ENCODE data around the gene ZNF326.
"Not testable (repeated sequence)": the region's sequence is repeated elsewhere in the genome, so short reads cannot be mapped to it uniquely, and the experiment has no call there.

ZNF326 gene

GRCh38 chr1:89973471-89974127 is 21.3 kb upstream of the ZNF326 start:
- H3K9me3 ChIP-seq (ENCODE audit: insufficient read depth, low read depth, low read length): no peaks in the 10 kb centered on the region
- H3K4me1 ChIP-seq (ENCODE audit: insufficient read depth, low read length): no peaks in the 10 kb centered on the region
- no peaks in the 10 kb centered on the region for H3K27me3 ChIP-seq (ENCODE audit: insufficient read depth, low read length)
- no peaks in the 10 kb centered on the region for H3K36me3 ChIP-seq (ENCODE audit: insufficient read depth, low read depth, low read length)
- H3K4me3 ChIP-seq (ENCODE audit: low read length): no peak overlapping the region
- H3K27ac ChIP-seq (ENCODE audit: low read length): no peak overlapping the region
- H3K9ac ChIP-seq (ENCODE audit: low read depth, low read length): no peak overlapping the region

GRCh38 chr1:89974256-89974655 is 20.7 kb upstream of the ZNF326 start:
- Histone ChIP-seq H3K9ac (ENCODE audit: low read depth, low read length) (no peak overlapping the region), H3K9me3 (ENCODE audit: insufficient read depth, low read depth, low read length) (no peaks in the 10 kb centered on the region), H3K4me1 (ENCODE audit: insufficient read depth, low read length) (no peaks in the 10 kb centered on the region), H3K36me3 (ENCODE audit: insufficient read depth, low read depth, low read length) (no peaks in the 10 kb centered on the region), H3K27me3 (ENCODE audit: insufficient read depth, low read length) (no peaks in the 10 kb centered on the region), H3K4me3 (ENCODE audit: low read length) (no peak overlapping the region), H3K27ac (ENCODE audit: low read length) (no peak overlapping the region)

DNA sequence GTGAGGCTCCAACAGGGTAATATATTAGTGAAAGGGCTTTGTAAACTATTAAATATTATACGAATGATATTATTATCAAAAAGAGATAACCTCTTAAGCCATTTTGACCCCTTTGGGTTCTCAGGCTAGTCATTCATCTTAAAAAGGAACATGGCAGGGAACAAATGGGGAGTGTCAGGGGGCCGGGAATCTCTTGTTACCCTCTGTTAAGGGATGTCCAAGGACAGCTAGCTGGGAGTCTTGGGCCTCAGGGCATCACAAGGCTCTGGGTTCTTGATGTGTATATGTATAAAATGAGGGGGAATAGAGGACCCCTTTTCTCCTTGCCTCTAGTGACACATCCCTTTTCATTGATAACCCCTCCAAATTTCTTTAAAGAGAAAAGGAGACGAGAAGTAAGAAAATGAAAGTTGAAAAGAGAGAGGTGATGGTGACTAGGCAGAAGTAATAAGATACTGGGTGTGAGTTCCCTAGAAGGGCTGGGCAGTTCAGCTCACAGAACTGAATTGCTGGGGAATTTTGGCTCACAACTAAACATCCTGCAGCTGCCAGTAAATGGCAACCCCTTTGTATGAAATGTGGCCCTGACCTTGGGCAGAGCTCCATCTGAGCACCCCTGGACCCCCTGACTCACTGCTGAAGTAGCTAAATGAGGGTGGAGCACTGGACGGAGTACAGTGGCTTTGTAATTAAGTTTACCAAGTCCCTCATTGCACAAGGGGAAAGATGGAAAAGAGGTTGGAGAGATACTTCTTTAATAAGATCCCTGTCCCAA is 20.0 kb upstream of the ZNF326 start:
- H3K27me3 ChIP-seq (ENCODE audit: insufficient read depth, low read length): no peaks in the 10 kb centered on the region
- no peak overlapping the region for H3K4me3 ChIP-seq (ENCODE audit: low read length)
- no peaks in the 10 kb centered on the region for H3K4me1 ChIP-seq (ENCODE audit: insufficient read depth, low read length)
- no peak overlapping the region for H3K9ac ChIP-seq (ENCODE audit: low read depth, low read length)
- no peaks in the 10 kb centered on the region for H3K9me3 ChIP-seq (ENCODE audit: insufficient read depth, low read depth, low read length)
- no peak overlapping the region for H3K27ac ChIP-seq (ENCODE audit: low read length)
- H3K36me3 ChIP-seq (ENCODE audit: insufficient read depth, low read depth, low read length): no peaks in the 10 kb centered on the region

GRCh38 chr1:89975540-89976125 is 19.3 kb upstream of the ZNF326 start:
- Histone ChIP-seq H3K36me3 (ENCODE audit: insufficient read depth, low read depth, low read length) (no peaks in the 10 kb centered on the region), H3K27me3 (ENCODE audit: insufficient read depth, low read length) (no peaks in the 10 kb centered on the region), H3K4me1 (ENCODE audit: insufficient read depth, low read length) (peaks cover 3% of the 10 kb centered on the region; the same call in 1 of the 2 replicates), H3K4me3 (ENCODE audit: low read length) (no peak overlapping the region), H3K27ac (ENCODE audit: low read length) (no peak overlapping the region), H3K9ac (ENCODE audit: low read depth, low read length) (no peak overlapping the region), H3K9me3 (ENCODE audit: insufficient read depth, low read depth, low read length) (no peaks in the 10 kb centered on the region)

DNA sequence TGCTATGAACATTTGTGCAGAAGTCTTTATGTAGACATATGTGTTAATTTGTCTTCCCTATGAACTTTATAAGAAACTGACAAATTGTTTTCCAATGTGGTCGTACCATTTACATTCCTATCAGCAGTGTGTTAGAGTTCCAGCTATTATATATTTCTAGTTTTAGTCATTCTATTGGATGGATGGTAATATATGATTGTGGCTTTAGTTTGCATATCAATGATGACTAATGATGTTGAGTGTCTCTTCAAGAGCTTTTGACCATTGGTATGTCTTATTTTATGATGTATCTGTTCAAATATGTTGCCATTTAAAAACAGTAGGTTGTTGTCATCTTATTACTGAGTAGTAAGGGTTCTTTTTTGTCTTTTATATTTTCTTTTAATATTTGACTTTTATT is 16.2 kb upstream of the ZNF326 start:
- Histone ChIP-seq H3K27me3 (ENCODE audit: insufficient read depth, low read length) (no peaks in the 10 kb centered on the region), H3K27ac (ENCODE audit: low read length) (no peak overlapping the region), H3K4me3 (ENCODE audit: low read length) (no peak overlapping the region), H3K36me3 (ENCODE audit: insufficient read depth, low read depth, low read length) (no peaks in the 10 kb centered on the region), H3K9ac (ENCODE audit: low read depth, low read length) (no peak overlapping the region), H3K9me3 (ENCODE audit: insufficient read depth, low read depth, low read length) (no peaks in the 10 kb centered on the region), H3K4me1 (ENCODE audit: insufficient read depth, low read length) (peaks cover 3% of the 10 kb centered on the region; the same call in 1 of the 2 replicates)

DNA sequence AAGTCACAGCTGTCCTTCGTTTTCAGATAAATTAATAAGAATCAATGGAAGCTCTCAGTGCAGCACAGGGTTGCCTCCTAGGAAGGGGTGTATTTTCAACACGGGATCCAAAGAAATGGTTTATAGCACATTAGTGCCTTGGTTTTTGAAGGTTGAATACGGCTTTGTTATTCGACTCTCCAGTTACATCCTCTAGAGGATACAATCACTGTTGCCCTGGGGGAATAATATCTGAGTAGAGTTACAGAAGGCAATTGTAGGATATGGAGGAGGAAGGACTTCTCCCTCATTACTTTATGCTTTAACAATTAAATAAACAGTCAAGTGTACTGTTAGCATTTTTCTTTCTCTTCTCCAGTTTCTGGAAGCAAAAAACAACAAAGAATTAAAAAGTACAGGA is 14.3 kb upstream of the ZNF326 start:
- H3K4me3 ChIP-seq (ENCODE audit: low read length): no peak overlapping the region
- H3K9me3 ChIP-seq (ENCODE audit: insufficient read depth, low read depth, low read length): no peaks in the 10 kb centered on the region
- no peaks in the 10 kb centered on the region for H3K36me3 ChIP-seq (ENCODE audit: insufficient read depth, low read depth, low read length)
- no peak overlapping the region for H3K9ac ChIP-seq (ENCODE audit: low read depth, low read length)
- H3K27ac ChIP-seq (ENCODE audit: low read length): no peak overlapping the region
- peaks cover 3% of the 10 kb centered on the region; the same call in 1 of the 2 replicates for H3K4me1 ChIP-seq (ENCODE audit: insufficient read depth, low read length)
- no peaks in the 10 kb centered on the region for H3K27me3 ChIP-seq (ENCODE audit: insufficient read depth, low read length)

- not testable (repeated sequence) for H3K27ac ChIP-seq (ENCODE audit: low read length); H3K9me3 ChIP-seq (ENCODE audit: insufficient read depth, low read depth, low read length); H3K9ac ChIP-seq (ENCODE audit: low read depth, low read length); H3K27me3 ChIP-seq (ENCODE audit: insufficient read depth, low read length); H3K4me3 ChIP-seq (ENCODE audit: low read length); H3K36me3 ChIP-seq (ENCODE audit: insufficient read depth, low read depth, low read length); H3K4me1 ChIP-seq (ENCODE audit: insufficient read depth, low read length)
These were observed 12.1 kb upstream of the ZNF326 start for GRCh38 chr1:89982846-89983245.

- H3K36me3 ChIP-seq (ENCODE audit: insufficient read depth, low read depth, low read length); H3K27ac ChIP-seq (ENCODE audit: low read length); H3K9ac ChIP-seq (ENCODE audit: low read depth, low read length); H3K9me3 ChIP-seq (ENCODE audit: insufficient read depth, low read depth, low read length); H3K4me3 ChIP-seq (ENCODE audit: low read length); H3K4me1 ChIP-seq (ENCODE audit: insufficient read depth, low read length); H3K27me3 ChIP-seq (ENCODE audit: insufficient read depth, low read length): not testable (repeated sequence)
These were observed 10.3 kb upstream of the ZNF326 start for GRCh38 chr1:89984564-89985116.

GRCh38 chr1:89986020-89986419 is 8.9 kb upstream of the ZNF326 start:
- Histone ChIP-seq H3K27ac (ENCODE audit: low read length) (no peak overlapping the region), H3K27me3 (ENCODE audit: insufficient read depth, low read length) (no peaks in the 10 kb centered on the region), H3K4me3 (ENCODE audit: low read length) (no peak overlapping the region), H3K9me3 (ENCODE audit: insufficient read depth, low read depth, low read length) (no peaks in the 10 kb centered on the region), H3K36me3 (ENCODE audit: insufficient read depth, low read depth, low read length) (no peaks in the 10 kb centered on the region), H3K9ac (ENCODE audit: low read depth, low read length) (no peak overlapping the region), H3K4me1 (ENCODE audit: insufficient read depth, low read length) (peaks cover 9% of the 10 kb centered on the region; the same call in 1 of the 2 replicates)

GRCh38 chr1:89987159-89987819 is 7.6 kb upstream of the ZNF326 start:
- Histone ChIP-seq H3K4me3 (ENCODE audit: low read length) (no peak overlapping the region), H3K27me3 (ENCODE audit: insufficient read depth, low read length) (no peaks in the 10 kb centered on the region), H3K36me3 (ENCODE audit: insufficient read depth, low read depth, low read length) (no peaks in the 10 kb centered on the region), H3K4me1 (ENCODE audit: insufficient read depth, low read length) (peaks cover 9% of the 10 kb centered on the region; the same call in 1 of the 2 replicates), H3K27ac (ENCODE audit: low read length) (no peak overlapping the region), H3K9me3 (ENCODE audit: insufficient read depth, low read depth, low read length) (no peaks in the 10 kb centered on the region), H3K9ac (ENCODE audit: low read depth, low read length) (no peak overlapping the region)

DNA sequence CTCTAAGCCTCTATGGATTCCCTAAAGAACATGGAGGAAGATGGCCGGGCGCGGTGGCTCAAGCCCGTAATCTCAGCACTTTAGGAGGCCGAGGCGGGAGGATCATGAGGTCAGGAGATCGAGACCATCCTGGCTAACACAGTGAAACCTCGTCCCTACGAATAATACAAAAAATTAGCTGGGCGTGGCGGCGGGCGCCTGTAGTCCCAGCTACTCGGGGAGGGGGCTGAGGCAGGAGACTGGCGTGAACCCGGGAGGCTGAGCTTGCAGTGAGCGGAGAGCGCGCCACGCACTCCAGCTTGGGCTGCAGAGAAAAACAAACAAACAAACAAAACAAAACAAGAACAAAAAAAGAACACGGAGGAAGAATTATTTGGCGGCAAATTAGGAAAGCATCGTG is 5.8 kb upstream of the ZNF326 start:
- Histone ChIP-seq H3K4me1 (ENCODE audit: insufficient read depth, low read length) (peaks cover 9% of the 10 kb centered on the region; the same call in 1 of the 2 replicates), H3K27me3 (ENCODE audit: insufficient read depth, low read length) (no peaks in the 10 kb centered on the region)

More for the DNA sequence above, 5.8 kb upstream of the ZNF326 start:
- no peak overlapping the region for H3K27ac ChIP-seq (ENCODE audit: low read length)
- H3K9ac ChIP-seq (ENCODE audit: low read depth, low read length): no peak overlapping the region
- H3K36me3 ChIP-seq (ENCODE audit: insufficient read depth, low read depth, low read length): no peaks in the 10 kb centered on the region
- H3K4me3 ChIP-seq (ENCODE audit: low read length): no peak overlapping the region
- H3K9me3 ChIP-seq (ENCODE audit: insufficient read depth, low read depth, low read length): no peaks in the 10 kb centered on the region

All from iPS-20b (cell line).